Activated T-cell treated with anti-CD3 and anti-CD28 coated beads, Interleukin-2, amount 50 U/mL, for 48 hours (primary cell): Measurements from ENCODE around the gene C13orf42.
A peak's percentile ranks its signal among the peaks of the same experiment; 100 is the strongest.

Experiments used
- DNase-seq, 2 experiments: peaks; one replicate each; pipeline ENCODE4 v3.0.0-alpha.2; 2020

The C13orf42 gene

DNA sequence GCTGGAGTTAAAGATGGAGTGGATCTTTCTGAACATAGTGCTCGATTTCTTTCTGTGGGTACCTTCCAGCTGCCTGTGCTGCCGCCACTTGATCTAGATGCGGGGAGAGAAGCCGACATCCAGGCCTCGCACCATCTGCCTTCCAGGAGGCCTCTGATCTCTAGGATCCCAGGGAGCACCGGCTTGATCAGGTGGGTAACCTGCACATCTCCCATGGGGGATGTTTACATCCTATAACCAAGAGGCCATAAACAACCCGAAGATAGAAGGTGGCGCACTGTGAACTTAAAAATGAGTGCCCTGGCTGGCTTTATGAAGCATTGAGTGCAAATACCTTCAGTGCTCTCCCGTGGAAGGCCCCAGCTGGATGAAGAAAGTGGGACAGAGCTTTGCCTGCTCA lies at the start of gene C13orf42:
Gene C13orf42, minus strand, starts transcription at position 101 of the 400 bp plus-strand sequence. Its CDS starts 65 bp downstream, at position 36.
- no peak for DNase-seq

DNA sequence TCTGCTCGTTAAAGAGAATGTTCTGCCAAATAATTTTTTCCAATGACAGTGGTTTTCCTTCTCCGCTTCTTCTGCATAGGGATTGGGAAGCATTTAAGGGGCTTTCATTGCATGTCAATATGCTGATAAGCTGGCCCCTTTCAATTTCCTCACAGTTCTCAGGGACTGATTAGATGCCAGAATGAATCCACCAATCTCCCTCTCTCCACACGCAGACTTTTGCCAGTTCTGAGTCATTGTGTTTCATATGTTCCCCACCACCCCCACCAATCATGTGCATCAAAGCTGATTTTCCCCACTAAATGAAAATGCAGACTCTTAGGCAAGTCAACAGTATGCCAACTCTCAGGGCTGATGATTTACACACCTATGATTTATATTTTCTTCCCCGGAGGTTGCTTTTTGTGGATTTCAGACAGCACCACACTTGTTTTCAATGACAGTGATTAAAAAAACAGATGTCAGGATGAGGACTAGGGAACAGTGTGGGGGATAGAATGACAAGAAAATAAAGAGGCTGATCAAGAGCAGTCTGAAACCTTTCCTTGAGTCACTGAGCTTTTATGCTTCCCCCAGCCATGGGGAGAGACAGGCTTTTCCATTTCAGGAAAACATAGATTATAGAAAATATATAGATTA lies 47.9 kb upstream of the C13orf42 start:
- DNase-seq, result no peak

DNA sequence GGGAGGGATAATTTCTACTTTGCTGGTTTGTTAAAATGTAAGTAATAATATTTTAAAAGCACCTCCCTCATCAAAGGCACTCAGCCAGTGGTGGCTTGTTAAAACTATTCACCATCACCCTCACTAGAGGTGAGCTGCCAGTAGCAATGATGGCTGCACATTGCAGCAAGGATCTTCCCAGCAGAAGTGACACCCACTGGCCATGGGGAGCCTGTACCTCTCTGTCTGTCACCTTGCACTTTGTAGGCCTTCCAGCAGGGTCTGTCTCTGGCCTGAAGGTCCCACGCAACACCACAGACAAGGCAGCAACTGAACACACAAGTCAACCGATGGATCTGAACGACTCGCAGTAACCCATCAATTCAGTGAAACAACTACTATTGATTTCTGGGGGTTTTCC lies 47.3 kb upstream of the C13orf42 start:
- no peak for DNase-seq

DNA sequence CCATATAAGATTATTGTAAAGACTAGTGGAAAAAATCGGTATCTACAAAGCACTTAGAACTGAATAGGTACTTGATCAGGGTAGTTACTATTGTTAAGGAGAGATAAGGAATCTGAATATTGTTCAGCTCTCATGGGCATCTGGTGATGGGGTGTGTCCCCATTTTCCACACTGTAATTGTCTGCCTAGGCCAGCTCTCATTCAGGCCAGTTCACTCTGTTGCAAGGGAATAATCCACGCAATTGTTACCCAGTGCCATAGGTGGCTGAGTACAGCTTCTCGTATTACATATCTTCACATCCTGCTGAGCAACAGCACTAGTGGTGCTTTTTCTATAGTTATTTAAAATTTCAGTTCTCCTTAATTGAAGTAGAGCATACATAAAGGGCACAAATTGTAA lies 45.6 kb upstream of the C13orf42 start:
- no peak for DNase-seq

DNA sequence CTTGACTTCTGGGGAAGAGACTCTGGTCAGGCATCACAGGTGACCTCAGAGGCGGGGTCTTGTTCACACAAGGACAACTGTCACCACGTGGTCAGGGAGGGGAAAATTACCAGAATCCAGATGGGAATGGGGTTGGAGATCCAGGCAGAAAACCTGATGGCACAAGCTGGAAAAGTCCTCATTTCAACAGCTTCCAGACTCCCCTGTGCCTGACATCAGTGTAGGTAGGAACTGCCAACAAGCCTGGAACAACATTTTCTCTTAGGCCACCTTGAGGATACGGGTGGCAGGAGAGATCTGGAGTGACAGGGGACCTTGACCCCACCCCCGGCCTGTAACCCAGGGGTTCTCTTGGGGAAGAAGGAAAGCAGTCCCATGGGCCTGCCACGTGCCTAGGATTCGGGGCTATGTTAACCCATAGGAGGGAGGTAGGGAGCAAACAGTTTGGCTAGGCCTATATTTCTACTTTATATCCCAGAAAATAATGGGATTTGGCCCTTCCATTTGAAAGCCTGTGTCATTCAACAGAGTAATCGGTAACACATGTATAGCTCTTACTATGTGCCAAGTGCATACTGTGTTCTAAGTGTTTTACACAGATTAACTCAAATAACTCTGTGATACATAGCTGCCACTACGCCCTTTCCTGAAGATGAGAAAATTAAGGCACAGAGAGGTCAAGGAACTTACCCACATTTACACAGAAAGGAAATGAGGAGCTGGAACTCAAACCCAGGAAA lies 44.9 kb upstream of the C13orf42 start:
- DNase-seq, result no peak

DNA sequence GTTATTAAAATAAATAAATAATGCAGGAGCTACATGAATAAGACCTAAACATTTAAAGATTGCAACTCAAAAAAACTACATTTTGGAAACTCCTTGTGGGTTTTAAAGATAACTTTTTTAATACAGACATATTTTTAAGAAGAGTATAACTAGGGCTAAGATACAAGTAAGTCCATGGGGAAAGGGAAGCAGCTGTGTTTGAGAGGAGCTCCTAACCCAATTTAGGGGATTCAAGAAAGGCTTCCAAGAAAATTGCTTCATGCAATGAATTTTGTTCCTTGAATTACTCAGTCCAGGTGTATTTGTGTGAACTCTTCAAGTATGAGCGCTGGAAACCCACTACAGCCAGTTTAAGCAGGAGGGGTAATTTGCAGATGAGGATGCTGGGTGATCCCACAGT lies 44.1 kb upstream of the C13orf42 start:
- DNase-seq, result no peak

DNA sequence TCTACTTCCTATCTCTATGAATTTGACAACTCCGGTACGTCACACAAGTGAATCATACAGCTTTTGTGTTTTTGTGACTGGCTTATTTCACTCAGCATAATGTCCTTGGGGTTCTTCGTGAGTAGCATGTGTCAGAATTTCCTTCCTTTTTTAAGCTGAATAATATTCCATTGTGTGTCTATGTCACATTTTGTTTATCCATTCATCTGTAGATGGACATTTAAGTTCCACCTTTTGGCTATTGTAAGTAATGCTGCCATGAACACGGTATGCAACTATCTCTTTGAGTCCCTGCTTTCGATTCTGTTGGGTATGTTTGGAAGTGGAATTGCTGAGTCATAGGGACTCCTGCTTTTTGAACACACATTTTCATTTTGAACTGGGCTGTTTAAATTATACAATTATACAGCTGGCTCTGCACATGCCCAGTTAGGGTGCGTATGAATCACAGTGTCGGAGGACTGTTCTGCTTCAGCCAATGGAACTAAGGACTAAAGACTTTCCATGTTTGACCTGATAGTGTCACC lies 43.0 kb upstream of the C13orf42 start:
- DNase-seq, result peak; percentile 32 to 38

DNA sequence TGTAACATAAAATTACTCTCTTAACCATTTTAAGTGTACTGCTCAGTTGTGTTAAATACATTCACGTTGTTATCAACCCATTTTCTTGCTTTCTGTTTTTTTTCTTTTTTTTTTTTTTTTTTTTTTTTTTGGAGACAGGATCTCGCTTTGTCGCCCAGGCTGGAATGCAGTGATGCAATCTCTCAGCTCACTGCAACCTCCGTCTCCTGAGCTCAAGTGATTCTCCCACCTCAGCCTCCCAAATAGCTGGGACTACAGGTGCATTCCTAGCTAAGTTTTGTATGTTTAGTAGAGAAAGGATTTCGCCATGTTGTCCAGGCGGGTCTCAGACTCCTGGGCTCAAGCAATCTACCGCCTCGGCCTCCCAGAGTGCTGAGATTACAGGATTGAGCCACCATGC lies 42.5 kb upstream of the C13orf42 start:
- no peak for DNase-seq

DNA sequence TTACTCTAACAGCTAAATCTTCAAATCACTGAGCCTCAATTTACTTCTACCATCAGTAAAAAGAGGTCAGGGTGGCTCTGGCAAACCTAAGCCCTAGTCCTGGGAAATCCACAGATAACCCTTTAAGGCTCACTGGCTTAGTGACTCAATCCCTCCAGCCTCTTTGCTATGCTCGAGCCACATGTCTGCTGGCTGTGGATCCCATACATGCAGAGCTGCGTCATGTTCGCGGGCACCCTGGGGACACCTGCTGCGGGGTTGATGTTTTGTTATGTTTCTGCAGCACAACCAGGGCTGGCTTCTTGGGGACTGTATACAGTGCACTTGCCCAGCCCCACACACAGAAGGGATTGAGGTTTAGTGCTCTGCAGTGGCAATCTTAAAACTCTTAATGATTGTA lies 41.6 kb upstream of the C13orf42 start:
- no peak for DNase-seq

DNA sequence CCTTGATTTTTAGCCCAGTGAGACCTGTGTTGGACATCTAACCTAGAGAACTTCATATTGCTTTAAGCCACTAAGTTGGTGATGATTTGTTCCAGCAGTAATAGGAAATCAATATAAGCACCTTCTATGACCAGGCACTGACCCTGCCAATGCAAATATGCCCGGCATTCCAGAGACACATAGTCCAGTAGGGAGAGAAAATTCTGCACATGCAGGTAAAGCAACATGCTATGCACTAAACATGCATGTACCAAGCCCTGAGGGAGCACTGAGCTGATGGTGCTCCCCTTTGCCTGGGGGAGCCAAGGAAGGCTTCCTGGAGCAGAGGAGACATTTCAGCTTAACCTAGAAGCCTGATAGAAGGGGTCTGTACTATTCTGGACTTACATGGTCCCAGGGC lies 40.4 kb upstream of the C13orf42 start:
- no peak for DNase-seq

DNA sequence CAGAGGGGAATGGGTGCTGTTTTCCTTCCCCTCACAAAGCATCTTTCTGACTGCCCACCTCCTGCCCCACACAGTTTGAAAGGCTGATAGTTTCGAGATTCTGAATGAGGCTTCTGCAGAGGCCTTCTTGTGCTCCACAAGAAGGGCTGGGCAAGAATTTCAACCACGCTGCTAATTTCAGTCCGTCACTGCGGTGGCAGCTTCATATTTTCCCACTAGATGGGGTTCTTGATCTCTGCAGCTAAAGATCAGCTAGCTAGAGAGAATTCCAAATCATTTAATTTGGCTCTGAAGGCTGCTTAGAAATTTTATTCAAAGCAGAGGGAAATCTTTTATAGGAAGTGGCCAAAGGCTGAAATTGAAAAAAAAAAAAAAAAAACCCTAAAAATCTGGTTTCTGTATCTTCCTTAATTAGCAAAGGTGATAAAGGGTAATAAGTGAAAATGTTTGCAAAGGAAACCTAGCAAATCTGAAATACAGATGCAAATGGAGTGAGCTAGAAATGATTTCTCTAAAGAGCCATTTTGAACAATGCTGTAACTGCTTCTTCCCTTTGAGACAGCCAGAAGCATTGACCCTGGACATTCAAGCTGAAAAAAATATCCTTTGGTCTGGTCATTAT lies 38.0 kb upstream of the C13orf42 start:
- peak; percentile 22 to 41 for DNase-seq

DNA sequence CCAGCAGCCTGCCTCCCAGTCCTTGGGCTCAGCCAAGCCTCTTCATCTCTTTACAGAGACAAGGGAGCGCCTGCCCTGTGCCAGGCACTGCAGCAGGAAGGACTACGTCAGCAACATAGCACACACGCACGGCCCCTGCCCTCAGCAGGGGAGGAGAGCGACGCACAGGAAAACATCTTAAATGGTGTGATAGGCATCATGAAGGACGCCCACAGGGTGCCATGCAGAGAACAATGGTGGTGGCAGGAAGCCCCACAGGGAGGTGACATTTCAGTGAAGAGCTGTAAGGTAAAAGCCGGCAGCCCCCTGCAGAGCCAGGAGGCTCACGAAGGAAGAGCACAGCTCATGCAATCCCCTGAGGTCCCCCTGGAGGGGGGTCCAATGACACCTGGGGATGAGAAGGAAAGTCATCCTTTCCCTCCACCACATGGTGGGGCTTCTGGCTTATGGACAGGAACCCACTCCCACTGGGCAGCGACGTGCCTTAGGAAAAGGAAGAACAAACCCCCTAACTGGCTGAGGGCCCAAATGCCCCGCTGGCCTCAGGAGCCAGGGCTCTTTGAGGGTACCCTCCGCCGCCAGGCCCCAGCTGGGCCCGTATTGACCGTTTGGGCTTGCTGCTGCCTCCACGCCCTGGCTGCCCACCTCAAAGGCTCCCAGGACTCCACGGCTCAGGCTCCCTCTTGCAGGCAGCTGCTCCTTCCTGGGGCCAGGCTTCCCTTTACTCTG lies 37.3 kb upstream of the C13orf42 start:
- no peak for DNase-seq

DNA sequence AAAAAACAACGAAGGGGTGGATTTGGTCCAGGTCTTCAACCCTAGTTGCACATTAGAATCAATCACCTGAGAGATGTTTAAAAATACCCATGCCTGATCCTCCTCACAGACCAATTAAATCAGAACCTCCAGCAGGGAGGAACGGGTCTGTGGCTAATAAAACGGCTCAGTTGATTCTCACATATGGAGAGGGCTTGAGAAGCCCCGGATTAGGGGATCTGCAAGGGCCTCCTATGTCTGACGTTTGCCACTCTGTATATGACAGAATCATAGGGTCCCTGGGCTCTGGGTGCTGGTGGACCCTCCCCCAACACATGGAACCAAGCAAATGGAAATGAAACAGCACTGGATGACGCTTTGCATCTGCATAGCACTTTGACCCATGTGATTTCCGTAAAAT lies 36.7 kb upstream of the C13orf42 start:
- no peak for DNase-seq

DNA sequence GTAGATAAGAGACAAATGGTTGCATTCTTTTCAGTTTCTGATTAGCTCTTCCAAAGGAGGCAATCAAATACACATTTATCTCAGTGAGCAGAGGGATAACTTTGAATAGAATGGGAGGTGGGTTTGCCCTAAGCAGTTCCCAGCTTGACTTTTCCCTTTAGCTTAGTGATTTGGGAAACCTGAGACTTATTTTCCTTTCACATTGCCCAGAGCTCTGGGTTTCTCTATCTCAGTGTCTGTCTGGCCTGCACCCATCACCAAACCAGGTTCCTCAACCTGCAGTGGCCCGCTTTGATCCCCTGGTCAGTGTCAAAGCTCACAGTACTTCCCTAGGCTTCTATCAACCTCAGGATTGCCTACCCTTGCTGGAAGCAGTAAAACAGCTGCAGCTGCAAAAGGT lies 35.6 kb upstream of the C13orf42 start:
- no peak for DNase-seq

DNA sequence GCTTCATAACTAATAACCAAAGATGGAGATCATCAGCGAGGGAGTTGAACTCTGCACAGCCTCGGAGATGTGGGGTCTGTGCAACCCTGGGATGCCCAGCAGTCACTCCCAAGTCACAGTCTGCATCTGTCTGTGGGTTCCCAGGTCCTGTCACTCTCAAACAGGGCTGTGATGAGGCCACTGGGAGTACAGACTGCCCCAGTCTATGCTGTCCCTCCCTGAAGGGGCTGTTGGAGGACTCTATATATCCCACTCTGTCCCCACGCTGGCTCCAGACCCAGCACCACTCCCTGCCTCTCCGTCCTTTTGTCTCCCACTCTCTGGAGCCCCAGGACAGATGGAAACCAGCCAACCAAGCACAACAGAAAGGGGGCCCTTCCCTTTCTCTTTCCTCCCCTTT lies 26.2 kb upstream of the C13orf42 start:
- DNase-seq, result no peak

DNA sequence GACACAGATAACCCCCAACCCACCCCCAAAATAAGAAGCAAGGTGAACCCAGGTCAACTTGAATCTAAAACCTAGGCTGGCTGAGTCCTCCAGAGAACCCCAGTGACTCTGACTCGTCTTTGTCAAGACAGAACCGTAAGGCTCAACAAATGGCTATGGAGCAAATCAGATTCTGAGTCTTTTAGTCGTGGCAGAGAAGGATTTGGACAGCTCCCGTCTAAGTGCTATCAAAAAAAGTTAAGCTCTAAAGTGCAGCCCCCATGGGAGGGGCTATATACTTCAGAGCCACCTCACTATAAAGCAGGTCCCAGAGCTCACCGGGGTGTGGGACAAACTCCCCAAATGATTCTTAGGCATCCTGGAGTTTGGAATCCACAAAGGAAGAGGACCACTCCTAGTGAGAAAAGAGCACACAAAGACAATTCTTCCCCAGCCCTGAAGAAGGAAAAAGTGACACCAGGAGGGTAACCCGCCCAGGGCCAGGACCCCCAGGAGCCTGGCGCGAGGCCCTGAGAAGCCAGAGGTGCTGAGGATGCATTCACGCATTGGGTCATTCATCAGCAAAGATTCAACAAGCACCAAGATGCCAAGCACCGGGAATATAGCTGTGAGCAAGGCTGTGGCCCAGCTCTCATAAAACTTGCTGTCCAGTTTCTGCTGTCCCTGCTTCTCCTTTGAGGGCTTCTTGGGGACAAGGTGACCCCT lies 25.4 kb upstream of the C13orf42 start:
- no peak for DNase-seq

DNA sequence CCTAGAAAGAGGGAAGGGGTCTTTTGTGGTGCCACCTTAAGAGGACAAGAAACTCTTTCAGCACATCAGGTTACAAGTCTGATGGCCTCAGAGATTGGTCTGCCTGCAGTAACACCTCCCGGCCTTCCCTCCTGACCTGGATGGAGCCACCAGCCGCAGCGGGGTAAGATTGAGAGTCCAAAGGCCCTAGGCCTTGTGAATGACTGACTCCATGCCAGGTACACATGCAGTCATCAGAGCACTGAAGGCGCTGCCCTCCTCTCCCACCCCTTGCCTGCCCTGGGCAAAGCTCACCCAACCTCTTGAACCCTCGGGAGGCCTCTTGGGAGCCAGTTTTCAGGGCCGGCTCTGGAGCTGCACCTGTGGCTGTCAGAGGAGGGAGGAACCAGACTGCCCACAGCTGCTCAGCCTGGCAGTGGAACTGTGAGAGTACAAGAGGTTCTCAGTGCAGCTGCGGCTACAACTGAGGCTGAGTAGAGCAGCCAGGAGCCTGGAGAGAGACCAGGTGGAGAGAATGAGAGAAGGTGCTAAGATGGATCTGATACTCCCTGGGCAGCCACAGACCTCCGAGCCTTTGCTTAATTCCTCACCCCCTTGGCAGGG lies 23.8 kb upstream of the C13orf42 start:
- no peak for DNase-seq

DNA sequence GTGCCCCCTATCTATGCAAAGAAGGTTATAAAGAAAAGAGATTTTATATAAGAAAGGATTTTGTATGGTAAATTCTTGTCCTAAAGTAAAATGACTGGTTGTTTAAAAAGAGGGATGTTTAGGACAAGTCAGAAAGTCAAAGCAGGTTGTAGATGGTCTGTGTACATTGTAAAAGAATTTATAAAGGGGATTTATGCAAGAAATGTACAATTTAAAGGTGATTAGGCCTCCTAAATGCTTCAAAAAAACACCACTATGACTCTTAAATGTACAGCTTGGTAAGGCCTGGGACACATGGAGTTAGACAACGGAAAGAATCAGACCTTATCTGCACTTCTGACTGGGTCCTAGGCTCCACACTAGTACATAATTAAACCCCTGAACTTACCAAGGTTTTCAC lies 19.3 kb upstream of the C13orf42 start:
- DNase-seq, result no peak

DNA sequence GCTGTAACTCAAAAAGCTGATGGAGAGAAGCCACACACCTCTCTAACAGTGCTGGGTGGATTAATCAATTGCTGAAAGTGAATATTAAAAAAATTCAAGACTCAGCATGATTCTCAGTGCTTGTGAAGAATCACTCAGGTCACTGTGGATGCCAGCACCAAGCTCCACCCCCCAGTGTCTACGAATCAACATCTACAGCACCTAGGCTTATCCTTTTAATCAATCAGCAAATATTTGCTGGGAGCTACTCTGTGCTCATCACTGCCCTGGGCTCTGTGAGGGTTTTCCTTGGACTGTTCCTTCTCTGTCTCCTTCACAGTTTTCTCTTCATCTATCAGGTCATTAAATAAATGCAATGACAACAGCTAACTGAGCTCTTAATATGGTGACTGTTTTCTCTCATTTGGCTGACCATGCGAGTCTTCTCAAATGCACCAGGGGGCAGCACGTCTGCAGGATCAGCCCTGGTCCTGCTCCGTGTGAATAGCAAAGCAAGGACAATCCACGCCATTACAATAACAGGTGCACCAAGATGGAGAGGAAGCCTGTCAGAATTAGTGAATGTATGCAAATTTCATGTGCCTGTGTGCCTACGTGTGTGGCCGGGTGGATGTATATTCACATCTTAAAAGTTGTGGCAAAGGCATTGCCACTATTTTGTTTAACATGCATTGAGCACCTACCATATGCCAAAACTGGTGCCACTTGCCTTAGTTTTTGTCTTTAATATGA lies 14.6 kb upstream of the C13orf42 start:
- peak; percentile 58 to 62 for DNase-seq

DNA sequence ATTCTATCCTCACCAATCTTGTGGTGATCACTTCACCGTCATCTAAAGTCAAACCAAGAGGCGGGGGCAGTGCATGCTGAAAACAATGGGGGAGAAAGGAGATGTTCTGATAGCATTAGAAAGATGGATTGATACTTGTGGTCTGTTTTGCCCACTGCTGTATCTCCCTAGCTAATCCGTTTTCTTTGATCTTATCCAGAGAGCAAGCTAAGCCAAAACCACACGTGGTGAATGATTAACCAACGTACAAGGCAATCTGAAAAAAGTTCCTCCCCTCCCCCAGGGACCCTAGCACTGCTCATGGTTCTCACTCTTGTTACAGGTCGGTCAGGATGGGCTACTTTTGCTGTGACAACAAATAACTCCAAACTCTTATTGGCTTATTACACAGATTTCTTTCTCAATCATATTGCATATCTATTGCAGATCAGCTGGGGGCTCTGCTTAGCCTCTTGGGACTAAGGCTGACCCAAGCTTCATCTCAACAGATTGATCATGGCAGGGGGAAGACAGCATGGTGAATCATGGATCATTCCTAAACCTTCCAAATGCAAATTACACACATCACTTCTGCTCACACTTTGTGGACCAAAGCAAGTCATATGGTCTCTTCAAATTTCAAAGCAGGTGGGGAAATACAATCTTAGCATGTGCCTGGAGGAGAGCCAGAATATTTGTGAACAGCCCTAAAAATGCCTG lies 11.9 kb upstream of the C13orf42 start:
- DNase-seq, result peak; percentile 48

DNA sequence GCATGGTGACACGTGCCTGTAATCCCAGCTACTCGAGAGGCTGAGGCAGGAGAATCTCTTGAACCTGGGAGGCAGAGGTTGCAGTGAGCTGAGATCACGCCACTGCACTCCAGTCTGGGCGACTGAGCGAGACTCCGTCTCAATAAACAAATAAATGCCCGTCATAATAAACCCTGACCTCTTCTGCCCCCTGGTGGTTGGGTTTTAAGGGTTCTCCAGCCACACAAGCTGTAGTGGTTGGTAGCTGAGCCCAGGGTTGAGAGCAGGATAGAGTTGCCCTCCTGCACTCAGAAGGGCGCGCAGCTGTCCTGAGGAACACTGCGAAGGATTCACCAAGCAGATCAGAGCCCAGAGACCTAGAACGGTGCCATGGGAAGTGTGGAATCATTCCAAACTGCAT lies 9.8 kb upstream of the C13orf42 start:
- peak; percentile 43 to 54 for DNase-seq
